Measurements from ENCODE around the gene ZNF556.
A peak's percentile ranks its signal among the peaks of the same experiment; 100 is the strongest.

The ZNF556 gene

DNA sequence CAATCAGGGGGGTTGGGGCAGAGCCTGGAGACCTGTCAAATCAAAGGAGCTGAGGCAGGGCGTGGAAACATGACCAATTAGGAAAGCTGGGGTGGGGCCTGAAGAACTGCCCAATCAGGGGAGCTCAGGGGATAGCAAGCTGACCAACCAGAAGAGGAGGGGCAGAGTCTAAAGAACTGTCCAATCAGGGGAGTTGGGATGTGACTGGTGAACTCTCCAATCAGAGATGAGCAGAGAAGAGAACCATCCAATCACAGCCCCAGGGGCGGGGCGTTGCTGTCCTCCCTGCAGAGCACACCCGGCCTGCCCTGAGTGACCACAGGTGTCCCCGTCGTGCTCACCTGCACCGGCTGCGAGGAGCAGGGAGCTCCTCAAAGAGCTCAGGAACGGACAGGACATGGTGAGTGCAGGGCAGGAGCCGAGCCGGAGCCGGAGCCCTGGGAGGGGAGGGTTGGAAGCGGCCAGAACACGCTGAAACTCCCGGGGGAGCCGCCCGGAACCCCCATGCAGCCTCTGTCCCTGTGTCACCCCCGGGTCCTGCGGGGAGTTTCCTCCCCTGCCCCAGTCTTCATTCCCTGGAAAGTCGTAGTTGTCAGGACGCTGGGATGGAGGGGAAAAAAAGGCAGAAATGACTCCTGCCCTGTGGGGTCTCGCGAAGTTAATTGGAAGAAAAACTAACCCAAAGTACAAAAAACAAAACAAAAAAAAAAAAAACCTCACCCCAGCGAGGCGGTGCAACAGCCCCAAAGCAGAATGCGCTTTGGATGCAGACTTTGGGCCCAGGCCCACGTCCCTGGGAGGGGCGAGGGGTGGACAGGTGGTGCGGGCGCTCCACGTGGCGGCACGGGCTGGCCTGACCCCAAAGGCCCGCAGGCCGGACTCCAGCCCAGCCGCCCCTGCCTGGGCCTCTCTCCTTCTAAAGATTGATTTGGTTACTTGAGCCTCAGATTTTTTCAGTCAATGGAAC, at the start of gene ZNF556:
ZNF556 (plus strand) TSS at position 311 of the 967 bp plus-strand sequence; CDS start at position 398, 87 bp downstream.
- DNase-seq (ENCODE audit: low spot score): peak; percentile 52

GRCh38 chr19:2819540-2820111, 47.5 kb upstream of the ZNF556 start, which contains the start of gene ZNF554:
Gene ZNF554, plus strand, starts transcription at chr19:2819868. Its CDS starts 204 bp downstream, at chr19:2820072.
- peak; percentile 92 for DNase-seq (ENCODE audit: low spot score)

DNA sequence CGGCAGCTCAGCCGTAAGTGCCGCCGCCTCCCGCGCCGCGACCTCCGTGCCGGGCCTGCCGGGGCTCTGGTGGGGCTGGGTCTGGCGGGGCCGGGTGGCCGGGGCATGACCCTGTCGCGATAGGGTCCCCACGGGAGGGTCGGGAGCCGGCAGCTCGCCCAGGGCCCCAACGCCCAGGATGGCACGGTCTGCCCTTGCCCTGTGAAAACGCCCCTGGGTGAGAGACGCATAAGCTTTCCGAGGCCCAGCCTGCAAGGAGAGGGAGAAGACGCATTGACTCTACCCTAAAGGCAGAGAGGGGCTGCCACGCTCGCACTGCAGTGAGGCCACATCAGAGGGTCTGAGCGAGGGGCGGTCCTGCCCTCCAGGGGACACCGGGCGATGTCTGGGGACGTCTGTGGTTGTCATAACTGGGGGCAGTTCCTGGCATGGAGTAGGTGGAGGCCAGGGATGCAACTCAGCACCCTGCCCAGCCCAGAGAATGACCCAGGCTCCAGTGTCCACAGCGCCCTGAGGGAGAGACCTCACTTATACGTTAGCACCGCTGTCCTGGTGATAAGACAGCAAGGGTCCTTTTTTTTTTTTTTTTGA, 46.9 kb upstream of the ZNF556 start:
- DNase-seq (ENCODE audit: low spot score): no peak

- DNase-seq (ENCODE audit: low spot score): no peak
These were observed 44.3 kb upstream of the ZNF556 start for GRCh38 chr19:2822846-2823245.

GRCh38 chr19:2823646-2824045, 43.5 kb upstream of the ZNF556 start:
- DNase-seq (ENCODE audit: low spot score): no peak

DNA sequence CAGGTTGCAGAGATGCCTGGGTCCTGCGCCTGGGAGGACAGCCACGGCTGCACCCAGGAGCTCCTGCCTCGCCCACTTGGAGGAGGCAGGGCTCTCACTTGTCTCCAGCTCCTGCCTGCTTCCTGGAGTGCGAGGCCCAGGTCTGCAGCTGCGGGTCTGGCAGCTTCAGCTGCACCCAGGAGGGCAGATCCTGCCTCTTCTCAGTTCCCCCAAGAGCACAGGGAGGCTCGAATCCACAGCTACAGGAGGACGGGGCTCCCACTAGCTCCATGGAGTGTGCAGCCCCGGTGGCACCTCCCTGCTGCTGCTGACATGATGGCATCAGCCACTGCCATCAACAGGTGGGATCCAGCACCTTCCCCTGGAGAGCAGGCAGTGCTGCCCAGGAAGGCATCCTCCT, 43.0 kb upstream of the ZNF556 start:
- no peak for DNase-seq (ENCODE audit: low spot score)

- no peak for DNase-seq (ENCODE audit: low spot score)
These were observed 40.1 kb upstream of the ZNF556 start for GRCh38 chr19:2827022-2827421.

DNA sequence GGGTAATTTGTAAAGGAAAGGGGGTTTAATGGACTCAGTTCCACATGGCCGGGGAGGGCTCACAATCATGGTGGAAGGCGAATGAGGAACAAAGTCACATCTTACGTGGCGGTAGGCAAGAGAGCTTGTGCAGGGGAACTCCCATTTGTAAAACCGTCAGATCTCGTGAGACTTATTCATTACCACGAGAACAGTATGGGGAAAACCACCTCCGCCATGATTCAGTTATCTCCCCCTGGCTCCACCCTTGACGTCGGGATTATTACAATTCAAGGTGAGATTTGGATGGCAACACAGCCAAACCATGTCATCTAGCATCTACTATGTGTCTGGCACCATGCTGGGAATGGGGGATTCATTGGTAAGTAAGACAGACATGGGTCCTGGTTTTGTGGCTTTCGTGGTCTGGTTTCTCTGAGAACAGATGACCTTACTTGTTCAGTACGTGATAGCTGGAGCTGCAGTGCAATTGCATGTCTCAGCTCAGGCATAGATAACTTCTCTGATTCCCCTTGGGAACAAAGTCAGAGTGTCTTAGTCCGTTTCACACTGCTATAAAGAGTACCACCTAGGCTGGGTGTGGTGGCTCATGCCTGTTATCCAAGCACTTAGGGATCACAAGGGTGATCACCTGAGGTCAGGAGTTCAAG, 39.2 kb upstream of the ZNF556 start:
- DNase-seq (ENCODE audit: low spot score): no peak

DNA sequence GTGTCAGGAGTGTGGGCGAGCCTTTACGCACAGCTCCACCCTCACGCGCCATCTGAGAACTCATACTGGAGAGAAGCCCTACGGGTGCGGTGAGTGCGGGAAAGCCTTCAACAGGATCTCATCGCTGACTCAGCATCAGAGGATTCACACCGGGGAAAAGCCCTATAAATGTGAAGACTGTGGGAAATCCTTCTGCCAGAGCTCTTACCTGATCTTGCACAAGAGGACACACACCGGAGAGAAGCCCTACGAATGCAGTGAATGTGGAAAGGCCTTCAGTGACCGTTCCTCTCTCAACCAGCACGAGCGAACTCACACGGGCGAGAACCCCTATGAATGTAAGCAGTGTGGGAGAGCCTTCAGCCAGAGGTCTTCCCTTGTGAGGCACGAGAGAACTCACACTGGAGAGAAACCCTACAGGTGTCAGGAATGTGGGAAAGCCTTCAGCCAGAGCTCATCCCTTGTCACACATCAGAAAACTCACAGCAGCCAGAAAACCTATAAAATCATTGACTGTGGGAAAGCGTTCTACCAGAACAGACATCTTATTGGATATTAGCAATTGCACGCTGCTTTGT, 32.8 kb upstream of the ZNF556 start:
- no peak for DNase-seq (ENCODE audit: low spot score)

DNA sequence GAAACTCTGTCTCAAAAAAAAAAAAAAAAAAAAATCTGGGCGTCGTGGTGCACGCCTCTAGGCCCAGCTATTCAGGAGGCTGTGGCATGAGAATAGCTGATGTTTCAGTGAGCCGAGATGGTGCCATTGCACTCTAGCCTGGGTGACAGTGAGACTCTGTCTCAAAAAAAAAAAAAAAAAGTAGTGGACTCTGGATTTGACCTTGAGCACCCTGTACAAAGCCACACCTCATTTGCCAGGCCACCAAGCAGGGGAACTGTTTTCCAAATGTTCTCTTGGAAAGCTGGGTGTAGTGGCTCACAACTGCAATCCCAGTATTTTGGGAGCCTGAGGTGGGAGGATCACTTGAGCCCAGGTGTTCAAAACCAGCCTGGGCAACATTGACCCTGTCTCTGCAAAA, 29.7 kb upstream of the ZNF556 start:
- DNase-seq (ENCODE audit: low spot score): no peak

GRCh38 chr19:2840794-2841791, 26.0 kb upstream of the ZNF556 start, which contains the start of gene ZNF555:
Gene ZNF555, plus strand, starts transcription at chr19:2841475. Its CDS starts 98 bp downstream, at chr19:2841573.
- DNase-seq (ENCODE audit: low spot score): peak; percentile 99

GRCh38 chr19:2841855-2842574, 25.1 kb upstream of the ZNF556 start:
- no peak for DNase-seq (ENCODE audit: low spot score)

- DNase-seq (ENCODE audit: low spot score): no peak
These were observed 22.0 kb upstream of the ZNF556 start for GRCh38 chr19:2845107-2845506.

DNA sequence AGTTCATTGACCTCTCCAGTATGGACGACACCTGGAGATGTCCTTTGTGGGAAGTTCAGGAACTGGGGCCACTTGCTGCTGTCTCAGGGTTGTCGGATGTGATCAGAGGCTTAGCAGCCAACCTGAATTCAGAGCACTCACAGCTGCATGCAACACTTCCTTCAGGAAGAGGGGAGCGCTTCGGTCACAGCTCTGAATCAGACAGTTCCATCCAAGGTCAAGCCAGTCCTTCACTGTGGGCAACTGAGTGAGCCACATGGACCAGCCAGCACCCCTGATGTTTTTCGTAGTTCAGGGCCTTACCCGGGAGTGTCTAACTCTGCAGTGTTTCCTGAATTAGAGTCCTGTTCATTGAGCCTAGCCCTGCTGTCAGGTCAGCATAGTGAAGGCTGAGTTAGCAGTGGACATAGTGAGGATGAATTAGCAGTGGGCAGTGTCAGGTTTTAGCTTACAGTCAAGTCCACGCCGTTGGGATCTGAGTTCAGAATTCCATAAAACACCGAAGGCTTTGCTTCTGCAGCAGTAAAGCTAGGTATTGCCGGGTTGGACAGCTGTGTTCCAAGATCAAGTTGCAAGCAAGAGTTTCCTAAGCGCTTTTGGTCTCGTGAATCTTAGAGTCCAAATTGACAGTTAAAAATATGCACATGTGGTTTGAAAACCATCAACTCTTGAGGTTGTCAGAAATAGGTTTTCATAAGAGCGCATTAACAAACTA, 20.8 kb upstream of the ZNF556 start:
- no peak for DNase-seq (ENCODE audit: low spot score)

DNA sequence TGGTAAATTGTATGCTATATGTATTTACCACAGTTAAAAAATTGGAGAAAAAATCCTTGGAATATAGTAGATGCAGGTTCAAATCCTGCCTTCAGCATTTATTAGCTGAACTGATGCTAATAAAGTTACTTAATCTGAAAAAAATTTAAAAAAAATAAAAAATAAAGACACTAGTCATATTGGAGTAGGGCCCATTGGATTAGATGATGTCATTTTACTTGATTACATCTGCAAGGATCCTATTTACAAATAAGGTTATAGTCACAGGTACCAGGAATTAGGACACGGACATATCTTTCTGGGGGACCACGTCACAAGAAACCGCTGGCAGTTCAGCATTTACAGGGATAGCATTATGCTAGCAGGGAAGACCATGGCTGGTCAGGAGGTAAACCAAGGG, 19.6 kb upstream of the ZNF556 start:
- DNase-seq (ENCODE audit: low spot score): no peak

DNA sequence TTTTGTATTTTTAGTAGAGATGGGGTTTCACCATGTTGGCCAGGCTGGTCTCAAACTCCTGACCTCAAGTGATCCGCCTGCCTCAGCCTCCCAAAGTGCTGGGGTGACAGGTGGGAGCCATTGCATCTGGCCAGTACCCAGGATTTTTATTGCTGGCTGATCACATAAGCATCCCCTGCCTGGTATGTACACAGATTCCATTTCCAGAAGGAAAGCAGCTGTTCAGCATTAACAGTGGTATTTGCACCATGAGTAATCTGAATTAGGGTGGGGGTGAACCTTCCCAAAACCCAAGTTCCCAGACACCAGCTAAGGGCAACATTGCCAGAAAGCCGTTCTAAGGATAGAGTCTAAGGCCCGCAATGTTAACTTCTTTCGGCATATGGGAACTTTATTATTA, 18.5 kb upstream of the ZNF556 start:
- DNase-seq (ENCODE audit: low spot score): no peak

GRCh38 chr19:2850256-2850925, 16.7 kb upstream of the ZNF556 start:
- no peak for DNase-seq (ENCODE audit: low spot score)

DNA sequence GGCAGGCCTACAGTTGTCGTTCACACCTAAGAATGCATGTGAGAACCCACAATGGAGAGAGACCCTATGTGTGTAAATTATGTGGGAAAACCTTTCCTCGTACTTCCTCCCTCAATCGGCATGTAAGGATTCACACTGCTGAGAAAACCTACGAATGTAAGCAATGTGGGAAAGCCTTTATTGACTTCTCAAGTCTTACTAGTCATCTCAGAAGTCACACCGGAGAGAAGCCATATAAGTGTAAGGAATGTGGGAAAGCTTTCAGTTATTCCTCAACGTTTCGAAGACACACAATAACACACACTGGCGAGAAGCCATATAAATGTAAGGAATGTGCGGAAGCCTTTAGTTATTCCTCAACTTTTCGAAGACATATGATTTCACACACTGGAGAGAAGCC, 14.5 kb upstream of the ZNF556 start:
- no peak for DNase-seq (ENCODE audit: low spot score)

Data from putamen (tissue), 1 donor.